NCI-H2029 (cell line): ENCODE measurements around the gene MANBA.
"Not testable (repeated sequence)": the region's sequence is repeated elsewhere in the genome, so short reads cannot be mapped to it uniquely, and the experiment has no call there.

ENCODE experiments used
- DNase-seq: peaks from one replicate; lab custom pipeline; 2025; lab: John Stamatoyannopoulos, UW

The MANBA gene

GRCh38 chr4:102619776-102620631, 140.8 kb downstream of the MANBA start:
- DNase-seq, result not testable (repeated sequence)

GRCh38 chr4:102619021-102619420, 141.7 kb downstream of the MANBA start:
- DNase-seq, result not testable (repeated sequence)

- peak; percentile 78 for DNase-seq
Measured at GRCh38 chr4:102616636-102617035, 144.1 kb downstream of the MANBA start.

- no peak for DNase-seq
Measured at GRCh38 chr4:102614801-102615200, 146.0 kb downstream of the MANBA start.

- no peak for DNase-seq
Measured at GRCh38 chr4:102612824-102613366, 147.9 kb downstream of the MANBA start.

GRCh38 chr4:102612210-102612609, 148.6 kb downstream of the MANBA start:
- DNase-seq, result no peak

- no peak for DNase-seq
Measured at GRCh38 chr4:102610476-102610875, 150.3 kb downstream of the MANBA start.

- DNase-seq, result no peak
Measured at GRCh38 chr4:102610007-102610406, 150.8 kb downstream of the MANBA start.

- no peak for DNase-seq
Measured at GRCh38 chr4:102608190-102608589, 152.6 kb downstream of the MANBA start.

GRCh38 chr4:102606846-102607450, 153.8 kb downstream of the MANBA start:
- DNase-seq, result peak; percentile 72

GRCh38 chr4:102606261-102606660, 154.5 kb downstream of the MANBA start:
- DNase-seq, result no peak

GRCh38 chr4:102604222-102604940, 156.4 kb downstream of the MANBA start:
- no peak for DNase-seq

GRCh38 chr4:102601586-102602227, 159.1 kb downstream of the MANBA start:
- no peak for DNase-seq

- DNase-seq, result no peak
Measured at GRCh38 chr4:102600689-102601088, 160.1 kb downstream of the MANBA start.

- DNase-seq, result no peak
Measured at GRCh38 chr4:102599886-102600285, 160.9 kb downstream of the MANBA start.

- no peak for DNase-seq
Measured at GRCh38 chr4:102599455-102599854, 161.3 kb downstream of the MANBA start.

GRCh38 chr4:102598762-102599374, 161.9 kb downstream of the MANBA start:
- DNase-seq, result no peak

- no peak for DNase-seq
Measured at GRCh38 chr4:102598086-102598761, 162.5 kb downstream of the MANBA start.

- no peak for DNase-seq
Measured at GRCh38 chr4:102596532-102596931, 164.2 kb downstream of the MANBA start.

GRCh38 chr4:102594000-102594399, 166.8 kb downstream of the MANBA start:
- DNase-seq, result no peak

- DNase-seq, result no peak
Measured at GRCh38 chr4:102593147-102593546, 167.6 kb downstream of the MANBA start.
